ENCODE data around the gene LRRC7. TPM values are rescaled to one million over a fixed set of nuclear protein-coding genes. Genes with fewer than 3 reads are reported as not detected.

The LRRC7 gene
- total and polyA plus RNA-seq, 2 of the 8 experiments (the other 6 are each of a cell fraction or from before 2014, with no cell fraction given), result 0.03 to 0.17 TPM

- no peak overlapping the region for H2AK5ac ChIP-seq (ENCODE audit: low read depth, low read length)
- H3K4ac ChIP-seq (replicated peaks; ENCODE audit: insufficient read length, low read depth, low read length), result no peak overlapping the region
- no peak overlapping the region for H3K23ac ChIP-seq (ENCODE audit: insufficient read length)
- no peak overlapping the region for H2AFZ ChIP-seq (ENCODE audit: low read length)
- H4K5ac ChIP-seq (ENCODE audit: insufficient read length, low read depth, low read length), result no peak overlapping the region
- H3K4me1 ChIP-seq (replicated peaks in 1 of 4; ENCODE audit: control insufficient read depth in 3 of 4, insufficient read depth in 4 of 4, low read length in 3 of 4), result peaks cover 0 to 6% (median 3%) of the 10 kb centered on the region in 4 experiments; a peak in 3 of 7 replicates
- H3K4me2 ChIP-seq (ENCODE audit: insufficient read depth in 1 of 2, low read depth in 2 of 2, low read length in 2 of 2), result no peak overlapping the region
- H2BK15ac ChIP-seq (ENCODE audit: low read length), result no peak overlapping the region
- no peaks in the 10 kb centered on the region for H4K20me1 ChIP-seq (replicated peaks in 1 of 2; ENCODE audit: control insufficient read depth in 1 of 2, insufficient read depth in 2 of 2, low read length in 2 of 2)
- H4K91ac ChIP-seq (replicated peaks; ENCODE audit: insufficient read length, low read length), result no peak overlapping the region
- H3K4me3 ChIP-seq (ENCODE audit: extremely low read depth in 1 of 4, insufficient read depth in 2 of 4, low read depth in 3 of 4, low read length in 4 of 4), result no peak overlapping the region
- H3K23me2 ChIP-seq (ENCODE audit: low read depth, low read length), result peaks cover 4% of the 10 kb centered on the region; the same call in 1 of the 2 replicates
- WGBS, 2 experiments (ENCODE audit: extremely low coverage in 1 of 2, insufficient coverage in 1 of 2, insufficient read length in 1 of 2, insufficient replicate concordance in 2 of 2, low coverage in 1 of 2, low lambda C conversion rate in 2 of 2, missing lambda C conversion rate in 1 of 2), result 43% methylated on average over 2 of the region's 2 CpGs; no CpG with 5 or more reads in 1 of the 2 experiments
- H3K9me3 ChIP-seq (ENCODE audit: insufficient read depth in 2 of 2, low read depth in 1 of 2, low read length in 1 of 2), result no peaks in the 10 kb centered on the region
- H3K56ac ChIP-seq (replicated peaks; ENCODE audit: insufficient read length, low read depth, low read length), result no peak overlapping the region
- H3K79me2 ChIP-seq (ENCODE audit: control insufficient read depth in 1 of 2, insufficient read depth in 2 of 2, low read length in 2 of 2), result no peaks in the 10 kb centered on the region
- no peak overlapping the region for H4K8ac ChIP-seq (ENCODE audit: extremely low read depth, insufficient read depth, low read length)
- no peak overlapping the region for H3K27ac ChIP-seq (ENCODE audit: low read depth, low read length)
- H3K27me3 ChIP-seq (replicated peaks in 1 of 4; ENCODE audit: control insufficient read depth in 3 of 4, extremely low read depth in 1 of 4, insufficient read depth in 3 of 4, low read length in 3 of 4), result peaks cover 11 to 22% (median 19%) of the 10 kb centered on the region in 4 experiments
- no peak for FAIRE-seq
- no peak overlapping the region for H2BK120ac ChIP-seq (replicated peaks; ENCODE audit: low read depth, low read length)
- no peaks in the 10 kb centered on the region for H3K36me3 ChIP-seq (ENCODE audit: control insufficient read depth in 2 of 4, insufficient read depth in 4 of 4, low read length in 3 of 4)
- no peak overlapping the region for H2BK5ac ChIP-seq (ENCODE audit: low read depth, low read length)
- no peak for DNase-seq (ENCODE audit: low read depth in 1 of 2, low spot score in 2 of 2)
- no peak overlapping the region for H3K18ac ChIP-seq (ENCODE audit: extremely low read depth, low read length)
- no peaks in the 10 kb centered on the region for H3K79me1 ChIP-seq (ENCODE audit: low read depth, low read length)
- H3K14ac ChIP-seq (ENCODE audit: insufficient read length), result no peak overlapping the region
- no peak overlapping the region for H2BK12ac ChIP-seq (ENCODE audit: low read depth, low read length)
- no peak overlapping the region for H2BK20ac ChIP-seq (ENCODE audit: low read length)
- ChIA-PET CTCF (ENCODE audit: partially characterized antibody) (no interaction called here), POLR2A (ENCODE audit: partially characterized antibody) (no interaction called here)
- no peak overlapping the region for H3K9ac ChIP-seq (replicated peaks in 1 of 4; ENCODE audit: extremely low read depth in 1 of 4, low read depth in 3 of 4, low read length in 3 of 4)
- TF ChIP-seq CREB1 (IDR thresholded peaks at IDR 0.05), result no peak
- TF ChIP-seq MAFK (IDR thresholded peaks at IDR 0.05; ENCODE audit: low read depth, low read length), result no peak
- TF ChIP-seq SRF (IDR thresholded peaks at IDR 0.05; ENCODE audit: low read depth, low read length), result no peak
- TF ChIP-seq SP4 (IDR thresholded peaks at IDR 0.05; ENCODE audit: low read length), result no peak
- no peak for TF ChIP-seq FOSL1 (IDR thresholded peaks at IDR 0.05; ENCODE audit: insufficient read depth, low read depth, low read length)
- TF ChIP-seq GTF2F1 (IDR thresholded peaks at IDR 0.05; ENCODE audit: borderline replicate concordance, low read depth, low read length), result no peak
- TF ChIP-seq ASH2L (IDR thresholded peaks at IDR 0.05; ENCODE audit: low read length), result no peak
- no peak for TF ChIP-seq CEBPB (IDR thresholded peaks at IDR 0.05; ENCODE audit: low read depth, low read length)
- TF ChIP-seq KDM5A (IDR thresholded peaks at IDR 0.05; ENCODE audit: low read length), result no peak
- TF ChIP-seq RAD21 (IDR thresholded peaks at IDR 0.05 in 1 of 2, conservative IDR thresholded peaks at IDR 0.05 in 1 of 2; ENCODE audit: low read depth in 2 of 2, low read length in 2 of 2), result no peak
- no peak for TF ChIP-seq HDAC2 (IDR thresholded peaks at IDR 0.05; ENCODE audit: borderline replicate concordance in 1 of 2, low read depth in 2 of 2, low read length in 2 of 2)
- TF ChIP-seq BRCA1 (IDR thresholded peaks at IDR 0.05; ENCODE audit: low read depth, low read length), result no peak
- no peak for TF ChIP-seq TCF12 (IDR thresholded peaks at IDR 0.05; ENCODE audit: low read depth, low read length)
- no peak for TF ChIP-seq PHF8 (conservative IDR thresholded peaks at IDR 0.05; ENCODE audit: low read depth, low read length)
- TF ChIP-seq SP2 (IDR thresholded peaks at IDR 0.05; ENCODE audit: low read length), result no peak
- TF ChIP-seq TAF7 (optimal IDR thresholded peaks at IDR 0.05; ENCODE audit: borderline replicate concordance, low read depth, low read length), result no peak
Measured at GRCh38 chr1:69573911-69574310, 6.2 kb downstream of the LRRC7 start.
